Measurements from ENCODE around the gene BRSK1. TPM values are rescaled to one million over a fixed set of nuclear protein-coding genes. Genes with fewer than 3 reads are reported as not detected.

The BRSK1 gene
- polyA plus RNA-seq, 1 donor from 2014 or later, result 213 TPM

- Histone ChIP-seq H3K36me3 (ENCODE audit: insufficient read depth, low read length) (no peaks in the 10 kb centered on the region), H3K27ac (ENCODE audit: low read length) (peak overlapping the region; percentile 98)
Observed at GRCh38 chr19:55341595-55342531, 58.1 kb downstream of the BRSK1 start.

GRCh38 chr19:55344444-55344843, 60.6 kb downstream of the BRSK1 start:
- H3K4me3 ChIP-seq (ENCODE audit: low read length), result no peak overlapping the region
- no peaks in the 10 kb centered on the region for H3K27me3 ChIP-seq (ENCODE audit: insufficient read depth, low read depth, low read length)
- H2AFZ ChIP-seq (ENCODE audit: low read depth, low read length), result no peak overlapping the region
- peaks cover 5% of the 10 kb centered on the region for H4K20me1 ChIP-seq (ENCODE audit: insufficient read depth)
- no peak overlapping the region for H3K9ac ChIP-seq (ENCODE audit: low read length)
- no peak overlapping the region for H3K27ac ChIP-seq (ENCODE audit: low read length)
- H3K9me2 ChIP-seq (ENCODE audit: insufficient read depth, low read length), result no peaks in the 10 kb centered on the region
- peaks cover 10% of the 10 kb centered on the region for H3K79me2 ChIP-seq (replicated peaks; ENCODE audit: insufficient read depth, low read length)
- TF ChIP-seq MXI1 (conservative IDR thresholded peaks at IDR 0.05; ENCODE audit: poor library complexity, severe bottlenecking) (no peak), POLR2AphosphoS5 (IDR thresholded peaks at IDR 0.05) (no peak), SMC3 (conservative IDR thresholded peaks at IDR 0.05; ENCODE audit: poor library complexity) (no peak), CTCF (IDR thresholded peaks at IDR 0.05; ENCODE audit: poor library complexity, severe bottlenecking) (no peak), RAD21 (conservative IDR thresholded peaks at IDR 0.05) (no peak), EP300 (conservative IDR thresholded peaks at IDR 0.05; ENCODE audit: poor library complexity, severe bottlenecking) (no peak), TAF1 (IDR thresholded peaks at IDR 0.05; ENCODE audit: low read depth) (no peak)
- TF ChIP-seq, protein P1, sequence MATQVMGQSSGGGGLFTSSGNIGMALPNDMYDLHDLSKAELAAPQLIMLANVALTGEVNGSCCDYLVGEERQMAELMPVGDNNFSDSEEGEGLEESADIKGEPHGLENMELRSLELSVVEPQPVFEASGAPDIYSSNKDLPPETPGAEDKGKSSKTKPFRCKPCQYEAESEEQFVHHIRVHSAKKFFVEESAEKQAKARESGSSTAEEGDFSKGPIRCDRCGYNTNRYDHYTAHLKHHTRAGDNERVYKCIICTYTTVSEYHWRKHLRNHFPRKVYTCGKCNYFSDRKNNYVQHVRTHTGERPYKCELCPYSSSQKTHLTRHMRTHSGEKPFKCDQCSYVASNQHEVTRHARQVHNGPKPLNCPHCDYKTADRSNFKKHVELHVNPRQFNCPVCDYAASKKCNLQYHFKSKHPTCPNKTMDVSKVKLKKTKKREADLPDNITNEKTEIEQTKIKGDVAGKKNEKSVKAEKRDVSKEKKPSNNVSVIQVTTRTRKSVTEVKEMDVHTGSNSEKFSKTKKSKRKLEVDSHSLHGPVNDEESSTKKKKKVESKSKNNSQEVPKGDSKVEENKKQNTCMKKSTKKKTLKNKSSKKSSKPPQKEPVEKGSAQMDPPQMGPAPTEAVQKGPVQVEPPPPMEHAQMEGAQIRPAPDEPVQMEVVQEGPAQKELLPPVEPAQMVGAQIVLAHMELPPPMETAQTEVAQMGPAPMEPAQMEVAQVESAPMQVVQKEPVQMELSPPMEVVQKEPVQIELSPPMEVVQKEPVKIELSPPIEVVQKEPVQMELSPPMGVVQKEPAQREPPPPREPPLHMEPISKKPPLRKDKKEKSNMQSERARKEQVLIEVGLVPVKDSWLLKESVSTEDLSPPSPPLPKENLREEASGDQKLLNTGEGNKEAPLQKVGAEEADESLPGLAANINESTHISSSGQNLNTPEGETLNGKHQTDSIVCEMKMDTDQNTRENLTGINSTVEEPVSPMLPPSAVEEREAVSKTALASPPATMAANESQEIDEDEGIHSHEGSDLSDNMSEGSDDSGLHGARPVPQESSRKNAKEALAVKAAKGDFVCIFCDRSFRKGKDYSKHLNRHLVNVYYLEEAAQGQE (IDR thresholded peaks at IDR 0.05; ENCODE audit: borderline replicate concordance), result no peak
- H3F3A ChIP-seq (ENCODE audit: insufficient read depth, low read length, poor library complexity, severe bottlenecking), result no peaks in the 10 kb centered on the region
- H3K9me3 ChIP-seq (ENCODE audit: low read length), result no peaks in the 10 kb centered on the region
- no peaks in the 10 kb centered on the region for H3K36me3 ChIP-seq (ENCODE audit: insufficient read depth, low read length)
- no peak overlapping the region for H3K4me2 ChIP-seq (ENCODE audit: low read length)

More at GRCh38 chr19:55341595-55342531, 58.1 kb downstream of the BRSK1 start:
- peak overlapping the region; percentile 99 for H3K9ac ChIP-seq (ENCODE audit: low read length)
- H3K27me3 ChIP-seq (ENCODE audit: insufficient read depth, low read depth, low read length), result no peaks in the 10 kb centered on the region
- H3K9me3 ChIP-seq (ENCODE audit: low read length), result no peaks in the 10 kb centered on the region
- TF ChIP-seq EZH2 (IDR thresholded peaks at IDR 0.05; ENCODE audit: borderline replicate concordance, insufficient read depth, low read length, poor library complexity, severe bottlenecking) (no peak), SMC3 (conservative IDR thresholded peaks at IDR 0.05; ENCODE audit: poor library complexity) (no peak), CTCF (IDR thresholded peaks at IDR 0.05; ENCODE audit: poor library complexity, severe bottlenecking) (no peak), MXI1 (conservative IDR thresholded peaks at IDR 0.05; ENCODE audit: poor library complexity, severe bottlenecking) (peak; percentile 7), RAD21 (conservative IDR thresholded peaks at IDR 0.05) (no peak)
- H3K79me2 ChIP-seq (replicated peaks; ENCODE audit: insufficient read depth, low read length), result peaks cover 10% of the 10 kb centered on the region
- H2AFZ ChIP-seq (ENCODE audit: low read depth, low read length), result no peak overlapping the region
- H3F3A ChIP-seq (ENCODE audit: insufficient read depth, low read length, poor library complexity, severe bottlenecking), result no peaks in the 10 kb centered on the region
- no peaks in the 10 kb centered on the region for H3K9me2 ChIP-seq (ENCODE audit: insufficient read depth, low read length)
- peaks cover 5% of the 10 kb centered on the region for H4K20me1 ChIP-seq (ENCODE audit: insufficient read depth)
- H3K4me3 ChIP-seq (ENCODE audit: low read length), result peak overlapping the region; percentile 95
- H3K4me2 ChIP-seq (ENCODE audit: low read length), result peak overlapping the region; percentile 5

All from neural cell (in vitro differentiated cells).